ENCODE data around the gene REXO4.
"Not testable (repeated sequence)": the region's sequence is repeated elsewhere in the genome, so short reads cannot be mapped to it uniquely, and the experiment has no call there.

Gene REXO4

GRCh38 chr9:133377721-133378216, 40.0 kb downstream of the REXO4 start:
- no peak overlapping the region for H3K4me3 Mint-ChIP-seq
- no peaks in the 10 kb centered on the region for H3K27me3 Mint-ChIP-seq
- no peak overlapping the region for H3K27ac Mint-ChIP-seq
- H3K9me3 Mint-ChIP-seq (ENCODE audit: low read depth): no peaks in the 10 kb centered on the region
- peaks cover 14% of the 10 kb centered on the region for H3K4me1 Mint-ChIP-seq (ENCODE audit: low read depth)
- H3K36me3 Mint-ChIP-seq: no peaks in the 10 kb centered on the region

- H3K27me3 Mint-ChIP-seq; H3K36me3 Mint-ChIP-seq; H3K9me3 Mint-ChIP-seq (ENCODE audit: low read depth): not testable (repeated sequence)
- H3K4me1 Mint-ChIP-seq (ENCODE audit: low read depth): peaks cover 19% of the 10 kb centered on the region
- peak overlapping the region; percentile 73 for H3K4me3 Mint-ChIP-seq
- peak overlapping the region; percentile 72 for H3K27ac Mint-ChIP-seq
Observed at GRCh38 chr9:133377280-133377679, 40.5 kb downstream of the REXO4 start.

GRCh38 chr9:133375724-133376654, 41.8 kb downstream of the REXO4 start, which contains the start of the genes STKLD1 and SURF4:
Gene STKLD1, plus strand, starts transcription at chr9:133376366. Its CDS starts 108 bp downstream, at chr9:133376474.
Gene SURF4, minus strand, starts transcription at chr9:133376060. Its CDS starts 91 bp downstream, at chr9:133375969.
- Mint-ChIP-seq H3K4me1 (ENCODE audit: low read depth) (peaks cover 32% of the 10 kb centered on the region), H3K36me3 (peaks cover 3% of the 10 kb centered on the region), H3K27ac (peak within 1 kb of the TSS; percentile 93), H3K4me3 (peak within 1 kb of the TSS; percentile 93), H3K27me3 (no peaks in the 10 kb centered on the region), H3K9me3 (ENCODE audit: low read depth) (no peaks in the 10 kb centered on the region)

GRCh38 chr9:133375116-133375723, 42.6 kb downstream of the REXO4 start:
- H3K9me3 Mint-ChIP-seq (ENCODE audit: low read depth): no peaks in the 10 kb centered on the region
- peaks cover 3% of the 10 kb centered on the region for H3K36me3 Mint-ChIP-seq
- H3K27me3 Mint-ChIP-seq: no peaks in the 10 kb centered on the region
- peak overlapping the region; percentile 93 for H3K4me3 Mint-ChIP-seq
- peak overlapping the region; percentile 93 for H3K27ac Mint-ChIP-seq
- peaks cover 40% of the 10 kb centered on the region for H3K4me1 Mint-ChIP-seq (ENCODE audit: low read depth)

GRCh38 chr9:133374612-133375115, 43.1 kb downstream of the REXO4 start:
- no peaks in the 10 kb centered on the region for H3K9me3 Mint-ChIP-seq (ENCODE audit: low read depth)
- H3K27me3 Mint-ChIP-seq: no peaks in the 10 kb centered on the region
- peak overlapping the region; percentile 93 for H3K4me3 Mint-ChIP-seq
- peaks cover 3% of the 10 kb centered on the region for H3K36me3 Mint-ChIP-seq
- H3K4me1 Mint-ChIP-seq (ENCODE audit: low read depth): peaks cover 45% of the 10 kb centered on the region
- peak overlapping the region; percentile 93 for H3K27ac Mint-ChIP-seq

- peaks cover 63% of the 10 kb centered on the region for H3K4me1 Mint-ChIP-seq (ENCODE audit: low read depth)
- peaks cover 6% of the 10 kb centered on the region for H3K36me3 Mint-ChIP-seq
Observed at GRCh38 chr9:133372144-133372543, 45.7 kb downstream of the REXO4 start.

GRCh38 chr9:133371261-133371711, 46.5 kb downstream of the REXO4 start:
- Mint-ChIP-seq H3K4me3 (peak overlapping the region; percentile 80), H3K36me3 (peaks cover 6% of the 10 kb centered on the region), H3K27me3 (no peaks in the 10 kb centered on the region), H3K9me3 (ENCODE audit: low read depth) (no peaks in the 10 kb centered on the region), H3K4me1 (ENCODE audit: low read depth) (peaks cover 66% of the 10 kb centered on the region), H3K27ac (peak overlapping the region; percentile 88)

More at GRCh38 chr9:133372144-133372543, 45.7 kb downstream of the REXO4 start:
- no peaks in the 10 kb centered on the region for H3K27me3 Mint-ChIP-seq
- peak overlapping the region; percentile 88 for H3K27ac Mint-ChIP-seq
- H3K9me3 Mint-ChIP-seq (ENCODE audit: low read depth): no peaks in the 10 kb centered on the region
- H3K4me3 Mint-ChIP-seq: peak overlapping the region; percentile 80

- Mint-ChIP-seq H3K27ac (peak overlapping the region; percentile 88), H3K9me3 (ENCODE audit: low read depth) (no peaks in the 10 kb centered on the region), H3K4me1 (ENCODE audit: low read depth) (peaks cover 71% of the 10 kb centered on the region), H3K36me3 (peaks cover 6% of the 10 kb centered on the region), H3K4me3 (peak overlapping the region; percentile 80), H3K27me3 (no peaks in the 10 kb centered on the region)
Observed at GRCh38 chr9:133370685-133371084, 47.1 kb downstream of the REXO4 start.

GRCh38 chr9:133369933-133370332, 47.9 kb downstream of the REXO4 start:
- H3K4me1 Mint-ChIP-seq (ENCODE audit: low read depth): peaks cover 71% of the 10 kb centered on the region
- peak overlapping the region; percentile 80 for H3K4me3 Mint-ChIP-seq
- H3K36me3 Mint-ChIP-seq: peaks cover 6% of the 10 kb centered on the region
- H3K9me3 Mint-ChIP-seq (ENCODE audit: low read depth): no peaks in the 10 kb centered on the region
- peak overlapping the region; percentile 88 for H3K27ac Mint-ChIP-seq
- H3K27me3 Mint-ChIP-seq: no peaks in the 10 kb centered on the region

GRCh38 chr9:133369422-133369821, 48.4 kb downstream of the REXO4 start:
- Mint-ChIP-seq H3K27ac (peak overlapping the region; percentile 88), H3K36me3 (peaks cover 6% of the 10 kb centered on the region), H3K4me1 (ENCODE audit: low read depth) (peaks cover 69% of the 10 kb centered on the region), H3K27me3 (no peaks in the 10 kb centered on the region), H3K4me3 (peak overlapping the region; percentile 80), H3K9me3 (ENCODE audit: low read depth) (no peaks in the 10 kb centered on the region)

GRCh38 chr9:133368249-133368881, 49.4 kb downstream of the REXO4 start:
- H3K9me3 Mint-ChIP-seq (ENCODE audit: low read depth): no peaks in the 10 kb centered on the region
- H3K27me3 Mint-ChIP-seq: no peaks in the 10 kb centered on the region
- H3K27ac Mint-ChIP-seq: peak overlapping the region; percentile 88
- H3K36me3 Mint-ChIP-seq: peaks cover 6% of the 10 kb centered on the region
- peaks cover 65% of the 10 kb centered on the region for H3K4me1 Mint-ChIP-seq (ENCODE audit: low read depth)
- peak overlapping the region; percentile 80 for H3K4me3 Mint-ChIP-seq

- Mint-ChIP-seq H3K9me3 (ENCODE audit: low read depth) (no peaks in the 10 kb centered on the region), H3K27me3 (no peaks in the 10 kb centered on the region), H3K36me3 (peaks cover 6% of the 10 kb centered on the region), H3K4me1 (ENCODE audit: low read depth) (peaks cover 59% of the 10 kb centered on the region), H3K27ac (no peak overlapping the region), H3K4me3 (no peak overlapping the region)
Observed at GRCh38 chr9:133367778-133368177, 50.0 kb downstream of the REXO4 start.

- no peaks in the 10 kb centered on the region for H3K9me3 Mint-ChIP-seq (ENCODE audit: low read depth)
- peaks cover 3% of the 10 kb centered on the region for H3K36me3 Mint-ChIP-seq
- peaks cover 53% of the 10 kb centered on the region for H3K4me1 Mint-ChIP-seq (ENCODE audit: low read depth)
- H3K4me3 Mint-ChIP-seq: no peak overlapping the region
- no peaks in the 10 kb centered on the region for H3K27me3 Mint-ChIP-seq
- H3K27ac Mint-ChIP-seq: no peak overlapping the region
Observed at GRCh38 chr9:133367221-133367620, 50.6 kb downstream of the REXO4 start.

- Mint-ChIP-seq H3K36me3 (peaks cover 3% of the 10 kb centered on the region), H3K9me3 (ENCODE audit: low read depth) (no peaks in the 10 kb centered on the region), H3K4me3 (no peak overlapping the region), H3K27me3 (no peaks in the 10 kb centered on the region), H3K27ac (no peak overlapping the region), H3K4me1 (ENCODE audit: low read depth) (peaks cover 45% of the 10 kb centered on the region)
Observed at GRCh38 chr9:133366435-133366834, 51.4 kb downstream of the REXO4 start.

Data from activated naive CD8-positive, alpha-beta T cell (primary cell).